CD4-positive, alpha-beta T cell treated with Interferon alpha-2 for 1 hour (primary cell): ENCODE results near the gene FARP2.
"Not testable (repeated sequence)": the region's sequence is repeated elsewhere in the genome, so short reads cannot be mapped to it uniquely, and the experiment has no call there.

Source experiments
- DNase-seq, 2 donors: peaks; one replicate each; pipeline ENCODE4 v3.0.0-alpha.2; 2020 to 2022

The FARP2 gene

DNA sequence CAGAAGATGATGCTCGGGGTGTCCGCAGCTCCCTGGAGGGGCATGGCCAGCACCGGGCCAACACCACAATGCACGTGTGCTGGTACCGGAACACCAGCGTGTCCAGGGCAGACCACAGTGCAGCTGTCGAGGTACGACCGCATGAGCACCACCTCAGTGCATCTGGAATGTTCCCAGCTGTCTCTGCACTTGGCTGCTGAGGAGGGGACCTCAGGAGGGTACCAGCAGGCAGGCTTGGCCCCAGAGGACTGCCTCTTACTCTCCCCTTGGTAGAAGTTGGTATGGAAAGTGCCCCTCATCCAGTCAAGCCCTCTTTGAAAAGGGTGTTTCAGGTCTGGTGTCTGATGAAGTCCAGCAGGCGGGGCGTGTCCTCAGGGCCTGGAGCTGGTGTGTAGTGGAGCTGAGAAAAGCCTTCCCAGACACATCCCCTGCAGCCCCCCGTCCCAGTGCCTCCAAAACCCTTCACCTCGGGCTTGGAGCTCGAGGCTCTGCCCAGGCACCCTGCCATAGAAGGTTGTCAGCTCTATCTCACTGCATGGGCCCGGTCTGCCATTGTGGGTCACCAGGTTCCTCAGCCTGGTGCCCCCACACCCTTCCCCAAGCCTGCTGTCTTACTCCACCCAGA, 135.6 kb downstream of the FARP2 start:
- DNase-seq, result no peak

GRCh38 chr2:241492174-241492565, 136.1 kb downstream of the FARP2 start:
- no peak for DNase-seq

DNA sequence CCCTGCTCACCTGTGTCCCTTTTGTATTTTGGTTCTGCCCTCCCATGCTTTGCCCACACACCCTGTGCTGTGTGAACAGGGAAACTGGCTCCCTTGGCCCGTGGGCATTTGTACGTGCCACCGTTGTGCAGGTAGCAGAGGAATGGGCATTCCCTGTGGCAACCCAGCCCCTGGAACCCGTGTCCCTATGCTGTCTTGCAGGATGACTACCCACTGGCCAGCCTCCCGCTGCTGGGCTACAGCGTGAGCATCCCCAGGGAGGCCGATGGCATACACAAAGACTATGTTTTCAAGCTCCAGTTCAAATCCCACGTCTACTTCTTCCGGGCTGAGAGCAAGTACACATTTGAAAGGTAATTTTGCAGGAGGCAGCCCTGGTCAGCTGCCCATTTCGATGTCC, 137.0 kb downstream of the FARP2 start:
- DNase-seq, result no peak

DNA sequence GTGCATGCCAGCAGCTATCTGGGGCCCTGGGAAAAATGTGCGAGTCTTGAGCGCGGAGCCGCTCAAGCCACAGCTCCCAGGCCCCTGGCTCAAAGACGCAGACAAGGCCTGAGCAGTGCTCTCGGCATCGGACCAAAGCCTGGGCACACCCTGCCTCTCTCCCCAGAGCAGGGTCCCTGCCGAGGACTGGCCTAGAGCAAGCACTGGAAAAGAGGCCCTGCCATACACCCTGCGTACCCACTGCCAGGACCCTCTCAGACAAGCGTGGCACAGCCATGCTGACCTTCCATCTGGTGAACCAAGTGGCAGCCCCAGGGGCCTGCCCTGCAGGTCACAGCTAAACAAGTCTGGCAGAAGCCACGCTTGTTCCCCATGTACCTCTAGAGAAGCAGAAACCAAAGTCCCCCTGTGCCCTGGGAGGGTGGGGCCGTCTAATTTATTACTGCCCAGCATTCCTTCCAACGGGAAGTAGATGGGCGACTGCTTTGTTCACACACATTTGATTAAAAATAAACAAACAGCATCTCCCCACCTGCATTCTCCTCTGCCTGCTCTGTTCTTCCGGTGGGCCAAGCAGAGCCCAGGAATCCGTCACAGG, 138.3 kb downstream of the FARP2 start:
- no peak for DNase-seq

DNA sequence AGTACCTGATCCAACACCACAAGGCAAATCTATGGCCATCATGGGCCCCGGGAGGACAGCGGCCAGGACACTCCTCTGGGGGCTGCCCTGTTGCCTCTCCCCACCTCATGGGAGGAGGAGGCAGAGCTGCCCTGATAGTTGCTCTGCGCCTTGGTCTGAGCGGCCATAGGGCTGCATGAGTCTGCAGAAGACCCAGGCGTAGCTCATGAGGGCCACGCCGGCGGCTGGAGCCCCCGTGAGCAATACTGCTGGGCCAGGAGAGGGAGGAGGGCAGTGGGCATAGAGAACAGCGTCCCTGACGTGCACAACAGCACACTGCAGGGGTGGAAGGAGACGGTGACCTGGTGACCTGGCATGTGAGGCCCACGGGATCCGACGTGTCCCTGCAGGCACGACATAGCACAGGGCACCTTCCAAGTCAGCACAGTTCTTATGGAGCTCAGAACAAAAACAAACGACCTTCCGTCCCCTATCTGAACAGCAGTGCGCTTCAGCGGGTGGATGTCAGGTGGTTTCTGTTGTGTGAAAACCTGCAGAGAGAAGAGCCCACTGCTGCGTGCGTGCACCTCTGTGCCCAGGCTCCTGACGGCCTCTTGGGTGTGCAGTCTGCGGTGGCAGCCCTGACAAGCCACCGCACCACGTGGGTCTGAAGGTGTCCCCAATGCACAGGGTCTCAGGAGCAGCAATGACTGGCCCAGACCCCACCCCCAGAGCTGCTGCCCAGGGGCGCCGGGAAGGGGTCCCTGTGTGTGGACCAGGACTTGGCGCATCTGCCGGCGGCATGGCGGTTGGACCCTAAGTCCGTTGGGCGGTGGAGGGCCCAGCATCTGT, 139.3 kb downstream of the FARP2 start:
- DNase-seq, result no peak

GRCh38 chr2:241496003-241496707, 140.1 kb downstream of the FARP2 start:
- DNase-seq, result no peak

DNA sequence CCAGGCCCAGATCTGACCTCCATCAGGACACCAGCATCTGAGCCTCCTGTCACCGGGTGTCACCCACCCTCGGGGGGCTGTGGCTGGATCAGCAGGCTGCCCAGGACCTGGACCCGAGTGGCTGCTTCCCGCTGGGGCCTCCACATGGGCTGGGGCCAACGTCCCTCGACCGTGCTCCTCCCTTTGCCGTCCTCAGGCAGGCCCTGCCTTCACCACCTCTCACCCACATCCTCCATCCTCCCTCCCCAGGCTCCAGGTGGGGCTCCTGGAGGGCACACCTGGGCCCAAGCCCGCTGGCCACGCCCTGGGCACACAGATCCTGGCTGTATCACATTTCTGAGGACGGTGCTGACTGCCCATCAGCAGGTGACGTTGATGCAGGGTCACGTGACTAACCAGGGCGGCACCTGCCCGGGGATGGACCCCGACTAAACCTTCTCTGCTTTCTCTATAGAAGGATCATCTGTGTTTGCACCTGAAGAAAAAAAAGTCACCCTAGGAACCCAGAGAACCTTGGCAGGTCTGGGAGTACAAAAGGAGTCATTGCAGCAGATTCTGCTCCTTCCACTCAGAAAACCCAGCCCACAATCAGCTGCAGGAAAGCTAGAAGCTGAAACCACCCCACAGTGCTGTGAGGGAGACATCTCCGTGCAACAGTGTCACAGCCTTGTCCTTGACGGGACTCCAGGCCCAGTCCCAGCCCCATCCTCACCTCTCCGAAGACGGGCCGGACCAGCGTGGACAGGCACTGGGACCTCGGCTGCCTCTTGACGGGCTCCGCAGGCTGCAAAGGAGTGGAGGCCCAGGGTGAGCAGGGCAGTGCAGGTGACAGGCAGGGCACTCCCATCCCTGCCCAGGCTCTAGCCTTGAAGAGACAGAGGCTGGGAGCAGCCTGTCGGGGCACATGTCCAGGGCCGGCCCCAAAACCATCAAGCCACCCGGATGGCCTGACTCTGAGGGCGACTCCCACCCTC, 141.1 kb downstream of the FARP2 start:
- DNase-seq, result no peak

- DNase-seq, result no peak
Measured at GRCh38 chr2:241498115-241499070, 142.3 kb downstream of the FARP2 start.

- DNase-seq, result no peak
Measured at GRCh38 chr2:241499146-241499965, 143.3 kb downstream of the FARP2 start.

DNA sequence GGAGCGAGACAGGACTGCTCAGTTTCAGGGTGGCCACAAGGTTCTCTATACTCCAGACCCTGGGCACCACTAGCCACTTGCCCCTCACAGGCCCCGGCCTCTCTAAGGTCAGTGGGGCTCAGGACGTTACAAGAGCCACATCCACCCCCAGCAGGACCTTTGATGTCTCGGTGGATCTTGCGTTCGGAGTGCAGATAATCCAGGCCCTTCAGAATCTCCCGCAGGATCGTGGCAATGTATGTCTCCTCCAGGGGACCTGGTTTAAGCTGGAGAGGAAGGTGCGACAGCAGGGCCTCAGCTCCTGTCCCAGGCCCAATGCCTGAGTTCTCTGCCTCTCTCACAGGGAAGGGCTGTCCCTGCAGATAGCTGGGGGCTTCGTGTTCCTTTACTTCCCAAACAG, 143.9 kb downstream of the FARP2 start:
- DNase-seq, result no peak

DNA sequence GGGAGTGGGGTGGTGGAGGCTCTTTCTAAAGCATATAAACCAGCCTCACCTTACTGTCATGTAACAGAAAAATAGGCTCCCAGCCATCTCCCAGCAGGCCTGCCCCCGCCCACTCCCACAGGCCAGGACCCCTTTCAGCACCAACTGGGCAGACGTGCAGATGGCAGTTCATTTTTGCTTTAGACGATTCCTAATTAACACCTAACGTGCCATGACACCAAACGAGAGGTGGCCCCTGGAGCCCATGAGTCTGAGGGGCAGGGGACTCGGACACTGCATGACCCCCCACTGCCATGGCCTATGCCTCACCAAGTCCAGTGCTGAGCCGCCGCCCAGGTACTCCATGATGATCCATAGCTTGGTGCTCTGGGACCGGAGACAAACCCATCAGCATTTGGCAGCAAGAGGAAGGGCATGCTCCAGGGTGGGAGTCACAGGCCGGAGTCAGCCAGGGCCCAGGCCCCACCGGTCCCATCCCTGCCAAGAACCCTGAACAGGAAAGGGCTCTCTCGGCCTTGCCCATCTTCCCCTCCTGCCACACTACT, 144.4 kb downstream of the FARP2 start:
- DNase-seq, result no peak

DNA sequence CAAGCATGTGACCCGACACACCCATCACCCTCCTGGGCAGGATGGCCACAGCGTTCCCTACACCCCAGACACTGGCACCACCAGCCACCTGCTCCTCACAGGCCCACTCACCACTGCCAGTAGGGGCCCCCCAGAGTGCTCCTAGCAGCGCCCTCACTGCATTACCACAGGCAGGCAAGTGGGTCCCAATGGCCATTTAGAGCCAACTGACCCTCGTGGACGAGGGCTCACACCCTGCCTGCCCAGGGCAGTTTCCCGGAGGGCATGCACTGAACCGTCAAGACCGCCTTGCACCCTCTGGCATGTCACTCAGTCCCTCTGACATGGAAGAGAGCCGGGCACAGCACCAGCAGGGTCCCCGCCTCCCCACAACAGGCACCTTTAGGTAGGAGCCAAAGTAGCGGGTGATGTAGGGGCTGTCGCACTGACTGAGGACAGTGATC, 145.0 kb downstream of the FARP2 start:
- no peak for DNase-seq

GRCh38 chr2:241501551-241501950, 145.5 kb downstream of the FARP2 start:
- no peak for DNase-seq

- DNase-seq, result no peak
Measured at GRCh38 chr2:241502281-241502680, 146.2 kb downstream of the FARP2 start.

DNA sequence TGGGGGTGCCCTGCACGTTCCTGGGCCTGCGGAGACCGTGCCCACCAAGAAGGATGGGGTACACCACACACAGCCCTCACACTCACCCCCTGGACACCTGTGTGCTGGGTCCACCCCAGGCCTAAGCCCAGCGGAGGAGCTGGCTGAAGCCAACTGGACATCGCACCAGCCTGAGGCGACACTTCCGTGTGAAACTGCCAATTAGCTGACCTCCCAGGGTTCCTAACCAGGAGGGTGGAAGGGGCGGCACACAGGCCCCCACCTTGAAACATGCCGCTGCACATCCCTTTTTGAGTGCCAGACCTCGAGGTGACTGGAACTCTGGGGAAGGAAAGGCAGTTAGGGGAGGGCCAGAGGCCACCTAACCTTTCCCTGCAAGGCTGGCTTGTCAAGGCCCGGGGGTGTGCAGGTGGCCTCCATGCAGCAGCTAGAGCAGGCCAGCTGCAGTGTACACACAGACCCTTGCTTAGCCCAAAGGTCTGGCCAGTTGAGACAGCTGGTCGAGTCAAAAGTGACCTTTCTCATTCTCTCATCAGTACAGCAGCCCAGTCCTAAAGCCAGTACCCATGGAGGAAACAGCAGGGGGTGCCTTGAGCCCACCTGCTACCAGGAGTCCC, 147.8 kb downstream of the FARP2 start:
- DNase-seq, result no peak

- no peak for DNase-seq
Measured at GRCh38 chr2:241505086-241505780, 149.1 kb downstream of the FARP2 start.

DNA sequence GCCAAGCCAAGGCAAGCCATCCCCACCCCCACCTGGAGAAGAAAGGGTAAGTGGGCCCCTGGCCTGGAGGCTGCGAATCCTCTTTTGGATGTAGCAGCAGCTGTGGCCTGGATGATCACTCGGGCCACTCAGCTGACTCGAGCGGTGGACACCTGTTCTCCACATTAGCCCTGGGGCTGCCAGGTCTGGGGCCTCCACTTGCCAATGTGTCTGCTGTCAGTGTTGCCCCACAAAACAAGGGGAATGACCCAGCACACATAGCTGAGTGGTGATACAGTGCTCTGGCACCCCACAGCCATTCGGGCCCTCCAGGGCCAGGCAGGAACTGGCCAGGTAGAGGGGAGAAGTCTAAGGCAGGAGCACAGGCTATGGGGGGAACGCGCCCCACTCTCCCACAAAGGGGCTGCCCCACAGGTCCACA, 149.7 kb downstream of the FARP2 start:
- no peak for DNase-seq

GRCh38 chr2:241506317-241506716, 150.2 kb downstream of the FARP2 start:
- not testable (repeated sequence) for DNase-seq
